Measurements from ENCODE around the gene LPP.

LPP gene

DNA sequence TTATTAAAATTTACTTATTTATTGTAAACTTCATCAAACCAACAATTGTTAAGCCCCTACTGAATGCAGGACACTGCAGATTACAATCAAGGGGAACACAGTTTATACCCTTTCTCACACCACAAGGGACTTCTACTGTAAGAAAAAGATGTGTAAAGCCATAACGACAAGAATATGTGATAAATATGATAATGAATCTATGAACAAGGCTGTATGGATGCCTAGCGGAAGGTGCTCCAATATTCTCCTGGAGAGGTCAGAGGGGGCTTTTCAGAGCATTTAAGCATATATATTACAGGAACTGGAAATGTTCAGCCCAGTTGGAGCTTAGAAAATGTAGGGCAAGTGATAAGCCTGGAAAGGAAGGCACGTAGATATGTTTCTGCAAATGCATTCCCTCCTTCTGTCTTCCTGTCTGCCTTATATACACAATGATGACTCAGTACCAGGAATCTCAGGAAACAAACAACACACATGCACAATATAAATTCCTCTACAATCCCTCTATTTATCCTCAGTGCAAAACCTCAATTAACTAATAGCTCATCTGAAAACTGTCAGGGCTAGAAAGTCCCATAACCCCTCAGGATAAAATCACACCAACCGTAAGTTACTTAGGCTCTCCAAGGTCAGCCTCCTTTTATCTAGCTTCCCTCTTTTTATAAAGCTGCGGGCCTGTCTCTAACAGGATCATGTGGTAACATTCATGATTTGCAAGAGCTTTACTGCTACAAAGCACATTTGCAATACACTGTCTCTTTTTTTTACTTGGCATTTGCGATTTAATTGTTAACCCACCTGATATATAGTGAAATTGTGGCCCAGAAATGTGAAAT is 393.1 kb downstream of the LPP start:
- H3K27me3 ChIP-seq (ENCODE audit: control insufficient read depth, insufficient read depth, low read length): no peaks in the 10 kb centered on the region
- no peak overlapping the region for H3K27ac ChIP-seq (ENCODE audit: low read length)
- no peaks in the 10 kb centered on the region for H3K9me3 ChIP-seq (ENCODE audit: control insufficient read depth, low read depth, low read length)
- no peaks in the 10 kb centered on the region for H3K4me1 ChIP-seq (ENCODE audit: control insufficient read depth, low read depth, low read length)
- H3K36me3 ChIP-seq (ENCODE audit: control insufficient read depth, low read depth, low read length): no peaks in the 10 kb centered on the region
- no peak overlapping the region for H3K4me3 ChIP-seq (ENCODE audit: low read length)
- H3K9ac ChIP-seq (ENCODE audit: low read length): no peak overlapping the region

DNA sequence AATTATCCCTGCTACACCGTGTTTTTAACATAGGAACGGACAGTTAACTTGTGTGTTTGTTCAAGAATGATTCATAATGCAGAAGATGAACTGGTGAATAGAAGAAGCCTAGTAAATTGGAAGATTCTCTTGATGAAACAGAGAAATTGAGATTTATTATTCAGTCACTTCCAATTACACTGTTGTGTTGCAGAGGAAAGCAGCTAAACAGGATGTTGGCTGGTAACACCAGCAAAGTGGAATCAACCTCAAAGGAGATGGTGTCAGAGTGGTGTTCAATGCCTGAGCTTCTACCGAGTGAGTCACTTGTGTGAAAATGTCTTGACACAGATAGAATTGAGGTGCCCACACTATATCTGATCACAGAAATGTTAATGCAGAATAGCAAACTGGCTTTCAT is 399.6 kb downstream of the LPP start:
- no peaks in the 10 kb centered on the region for H3K4me1 ChIP-seq (ENCODE audit: control insufficient read depth, low read depth, low read length)
- no peak overlapping the region for H3K9ac ChIP-seq (ENCODE audit: low read length)
- no peaks in the 10 kb centered on the region for H3K9me3 ChIP-seq (ENCODE audit: control insufficient read depth, low read depth, low read length)
- H3K36me3 ChIP-seq (ENCODE audit: control insufficient read depth, low read depth, low read length): no peaks in the 10 kb centered on the region
- no peak overlapping the region for H3K27ac ChIP-seq (ENCODE audit: low read length)
- no peak overlapping the region for H3K4me3 ChIP-seq (ENCODE audit: low read length)
- no peaks in the 10 kb centered on the region for H3K27me3 ChIP-seq (ENCODE audit: control insufficient read depth, insufficient read depth, low read length)

DNA sequence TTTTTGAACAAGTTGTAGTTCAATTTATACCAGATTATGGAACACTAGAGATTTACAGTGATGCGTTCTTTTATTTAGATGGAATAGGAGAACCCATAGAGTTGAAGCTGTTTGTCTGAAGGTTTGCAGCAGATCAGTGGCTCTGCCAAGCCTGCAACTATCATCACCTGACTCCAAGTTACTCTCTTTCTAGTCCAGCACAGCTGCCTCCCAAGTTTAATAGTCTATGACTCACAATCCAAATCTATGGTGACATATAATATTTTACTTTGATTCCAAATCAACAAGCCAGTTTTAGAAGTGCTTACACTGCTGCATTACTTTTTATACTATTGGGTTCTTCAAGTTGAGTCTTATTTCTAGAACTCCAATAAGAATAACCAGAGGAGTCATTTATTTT is 400.4 kb downstream of the LPP start:
- Histone ChIP-seq H3K36me3 (ENCODE audit: control insufficient read depth, low read depth, low read length) (no peaks in the 10 kb centered on the region), H3K4me1 (ENCODE audit: control insufficient read depth, low read depth, low read length) (no peaks in the 10 kb centered on the region), H3K27ac (ENCODE audit: low read length) (no peak overlapping the region), H3K9me3 (ENCODE audit: control insufficient read depth, low read depth, low read length) (no peaks in the 10 kb centered on the region), H3K9ac (ENCODE audit: low read length) (no peak overlapping the region), H3K27me3 (ENCODE audit: control insufficient read depth, insufficient read depth, low read length) (no peaks in the 10 kb centered on the region), H3K4me3 (ENCODE audit: low read length) (no peak overlapping the region)

DNA sequence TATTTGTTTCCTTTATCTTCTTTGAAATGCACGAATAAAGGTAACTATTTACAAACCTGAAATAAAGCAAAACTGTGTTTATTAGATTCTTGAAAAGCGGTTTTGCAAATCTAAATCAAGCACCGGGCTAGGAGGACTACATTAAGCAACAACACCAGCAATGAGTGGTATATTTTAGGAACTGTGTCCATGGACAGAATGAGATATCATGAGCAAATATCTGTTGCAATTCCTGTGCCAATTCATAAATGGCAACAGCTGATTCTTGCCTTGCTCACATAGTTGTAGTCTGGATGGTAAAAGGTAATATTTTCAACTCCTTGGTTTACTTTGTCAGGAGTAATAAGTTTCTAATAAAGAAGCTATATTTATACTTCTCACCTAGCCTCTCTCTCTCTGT is 403.3 kb downstream of the LPP start:
- no peak overlapping the region for H3K4me3 ChIP-seq (ENCODE audit: low read length)
- no peaks in the 10 kb centered on the region for H3K4me1 ChIP-seq (ENCODE audit: control insufficient read depth, low read depth, low read length)
- H3K9ac ChIP-seq (ENCODE audit: low read length): no peak overlapping the region
- no peaks in the 10 kb centered on the region for H3K27me3 ChIP-seq (ENCODE audit: control insufficient read depth, insufficient read depth, low read length)
- H3K27ac ChIP-seq (ENCODE audit: low read length): no peak overlapping the region
- no peaks in the 10 kb centered on the region for H3K36me3 ChIP-seq (ENCODE audit: control insufficient read depth, low read depth, low read length)
- no peaks in the 10 kb centered on the region for H3K9me3 ChIP-seq (ENCODE audit: control insufficient read depth, low read depth, low read length)

DNA sequence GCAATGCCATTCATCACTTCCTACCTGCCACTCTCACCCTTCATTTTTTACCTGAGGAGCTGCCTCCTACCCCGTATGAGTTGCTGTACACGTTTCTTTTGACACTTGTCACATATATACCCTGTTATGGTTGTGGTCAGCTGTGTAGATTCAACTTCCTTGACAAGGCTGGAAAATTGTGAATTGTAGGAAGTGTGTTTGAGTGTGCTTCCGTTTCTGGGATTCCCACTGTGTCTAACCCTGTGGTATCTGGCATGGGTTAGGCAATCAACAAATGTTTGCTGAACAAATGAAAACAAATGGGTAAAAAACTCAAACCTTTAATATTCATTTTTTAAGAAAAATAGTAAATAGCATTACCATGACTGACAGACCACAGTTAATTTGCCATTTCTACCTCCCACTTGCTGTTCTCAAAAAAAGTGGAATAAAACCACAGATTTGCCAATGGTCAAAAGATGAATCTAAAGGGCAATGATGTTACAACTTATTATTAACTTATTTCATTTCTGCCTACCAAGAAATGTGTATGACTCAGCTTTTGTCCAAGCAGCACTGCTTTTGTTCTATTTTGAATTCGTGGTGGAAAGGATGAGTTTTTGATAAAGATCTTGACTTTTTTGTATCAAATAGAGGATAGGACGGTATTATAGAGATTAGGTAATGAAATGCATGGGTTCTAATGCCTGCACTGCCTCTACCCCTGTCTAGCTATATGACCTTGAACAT is 404.6 kb downstream of the LPP start:
- Histone ChIP-seq H3K9ac (ENCODE audit: low read length) (no peak overlapping the region), H3K27ac (ENCODE audit: low read length) (no peak overlapping the region), H3K27me3 (ENCODE audit: control insufficient read depth, insufficient read depth, low read length) (no peaks in the 10 kb centered on the region), H3K4me1 (ENCODE audit: control insufficient read depth, low read depth, low read length) (no peaks in the 10 kb centered on the region), H3K36me3 (ENCODE audit: control insufficient read depth, low read depth, low read length) (no peaks in the 10 kb centered on the region), H3K9me3 (ENCODE audit: control insufficient read depth, low read depth, low read length) (no peaks in the 10 kb centered on the region), H3K4me3 (ENCODE audit: low read length) (no peak overlapping the region)

DNA sequence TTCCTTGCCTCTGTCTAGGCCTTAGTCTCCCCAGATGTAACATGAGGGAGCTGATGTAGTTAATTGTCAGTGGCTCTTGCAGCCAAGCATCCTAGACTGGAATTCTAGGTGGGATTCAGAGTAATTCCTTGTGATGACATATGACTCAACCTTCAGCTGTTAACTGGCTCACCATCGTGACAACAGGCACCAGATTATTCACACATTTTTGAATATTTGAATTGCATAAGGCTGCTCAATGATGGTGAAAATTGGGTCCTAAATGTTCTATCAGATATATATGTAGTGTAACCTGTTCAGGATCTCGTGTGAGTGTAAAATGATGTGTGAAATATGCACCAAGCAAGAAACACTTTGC is 405.1 kb downstream of the LPP start:
- H3K9me3 ChIP-seq (ENCODE audit: control insufficient read depth, low read depth, low read length): no peaks in the 10 kb centered on the region
- no peaks in the 10 kb centered on the region for H3K36me3 ChIP-seq (ENCODE audit: control insufficient read depth, low read depth, low read length)
- no peak overlapping the region for H3K27ac ChIP-seq (ENCODE audit: low read length)
- H3K27me3 ChIP-seq (ENCODE audit: control insufficient read depth, insufficient read depth, low read length): no peaks in the 10 kb centered on the region
- H3K4me1 ChIP-seq (ENCODE audit: control insufficient read depth, low read depth, low read length): no peaks in the 10 kb centered on the region
- H3K4me3 ChIP-seq (ENCODE audit: low read length): no peak overlapping the region
- H3K9ac ChIP-seq (ENCODE audit: low read length): no peak overlapping the region

DNA sequence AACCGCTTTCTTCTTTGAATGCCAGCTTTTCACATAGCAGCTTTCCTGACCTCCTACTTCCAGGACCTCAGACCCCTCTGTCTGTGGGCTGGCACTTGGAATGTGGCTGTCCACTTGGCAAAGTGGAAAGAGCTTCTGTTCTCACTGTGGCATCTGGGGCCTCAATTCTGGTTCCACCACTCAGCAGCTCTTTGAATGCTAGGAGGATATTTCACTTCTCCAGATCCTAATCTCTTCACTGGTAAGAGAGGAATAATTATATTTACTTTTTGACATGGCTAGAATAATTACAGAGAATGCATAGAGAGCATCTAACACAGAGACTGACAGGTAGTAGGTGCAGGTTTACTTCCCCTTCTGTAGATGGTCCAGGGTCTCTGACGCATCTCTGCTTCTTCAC is 405.9 kb downstream of the LPP start:
- no peak overlapping the region for H3K27ac ChIP-seq (ENCODE audit: low read length)
- no peak overlapping the region for H3K9ac ChIP-seq (ENCODE audit: low read length)
- H3K4me3 ChIP-seq (ENCODE audit: low read length): no peak overlapping the region
- no peaks in the 10 kb centered on the region for H3K36me3 ChIP-seq (ENCODE audit: control insufficient read depth, low read depth, low read length)
- no peaks in the 10 kb centered on the region for H3K27me3 ChIP-seq (ENCODE audit: control insufficient read depth, insufficient read depth, low read length)
- no peaks in the 10 kb centered on the region for H3K4me1 ChIP-seq (ENCODE audit: control insufficient read depth, low read depth, low read length)
- no peaks in the 10 kb centered on the region for H3K9me3 ChIP-seq (ENCODE audit: control insufficient read depth, low read depth, low read length)

DNA sequence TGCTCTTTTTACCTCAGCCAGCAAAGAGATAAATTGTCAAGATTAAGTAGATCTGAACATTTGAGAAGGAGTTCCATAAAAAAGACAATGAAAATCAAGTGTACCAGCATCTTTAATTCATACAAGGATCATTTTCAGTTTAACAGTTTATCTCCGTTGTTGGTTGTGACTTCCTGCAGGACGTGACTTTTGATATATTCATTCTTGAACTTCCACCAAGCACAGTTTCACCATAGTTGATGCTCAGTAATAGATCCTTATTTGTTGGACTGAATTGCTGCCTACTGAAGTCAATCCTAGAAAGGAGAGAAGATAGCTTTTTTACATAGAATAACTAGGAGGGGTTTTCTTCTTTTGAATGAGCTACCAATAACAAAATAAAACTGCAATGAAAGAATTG is 408.2 kb downstream of the LPP start:
- Histone ChIP-seq H3K9me3 (ENCODE audit: control insufficient read depth, low read depth, low read length) (no peaks in the 10 kb centered on the region), H3K36me3 (ENCODE audit: control insufficient read depth, low read depth, low read length) (no peaks in the 10 kb centered on the region), H3K4me1 (ENCODE audit: control insufficient read depth, low read depth, low read length) (no peaks in the 10 kb centered on the region), H3K27me3 (ENCODE audit: control insufficient read depth, insufficient read depth, low read length) (no peaks in the 10 kb centered on the region), H3K27ac (ENCODE audit: low read length) (no peak overlapping the region), H3K9ac (ENCODE audit: low read length) (no peak overlapping the region), H3K4me3 (ENCODE audit: low read length) (no peak overlapping the region)

DNA sequence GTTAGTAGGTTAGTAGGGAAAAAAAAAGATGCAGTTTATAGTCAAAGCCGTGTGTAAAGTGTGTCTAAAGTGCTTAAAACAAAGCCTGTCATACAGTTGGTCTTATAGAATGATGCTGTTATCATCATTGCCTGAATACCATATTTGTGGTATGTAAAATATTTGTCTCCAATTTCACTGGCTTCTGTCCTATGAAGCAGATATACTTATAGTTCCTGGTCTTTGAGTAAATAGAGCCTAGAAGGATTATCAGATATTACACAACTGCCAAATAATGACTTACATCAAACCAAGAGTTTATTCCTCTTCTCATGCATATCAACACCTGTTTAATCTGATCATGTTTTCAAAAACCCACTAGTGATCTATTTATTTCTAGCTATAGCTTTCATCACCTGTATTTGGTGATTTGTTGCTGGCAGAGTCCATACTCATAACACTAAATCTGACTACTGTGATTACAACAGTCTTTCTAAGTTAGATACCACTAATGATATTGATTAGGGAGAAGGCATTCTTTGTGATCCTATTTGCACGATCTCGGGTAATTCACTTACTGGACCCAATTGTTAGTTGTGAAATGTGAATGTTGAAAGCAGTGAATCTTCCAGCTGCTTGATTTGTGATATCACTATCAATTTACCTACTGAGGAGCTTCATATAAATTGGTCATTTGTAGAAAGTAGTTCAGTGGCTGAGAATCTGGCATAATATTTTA is 413.7 kb downstream of the LPP start:
- H3K27ac ChIP-seq (ENCODE audit: low read length): no peak overlapping the region
- no peak overlapping the region for H3K4me3 ChIP-seq (ENCODE audit: low read length)
- no peaks in the 10 kb centered on the region for H3K36me3 ChIP-seq (ENCODE audit: control insufficient read depth, low read depth, low read length)
- no peaks in the 10 kb centered on the region for H3K4me1 ChIP-seq (ENCODE audit: control insufficient read depth, low read depth, low read length)
- H3K27me3 ChIP-seq (ENCODE audit: control insufficient read depth, insufficient read depth, low read length): no peaks in the 10 kb centered on the region
- H3K9me3 ChIP-seq (ENCODE audit: control insufficient read depth, low read depth, low read length): no peaks in the 10 kb centered on the region
- no peak overlapping the region for H3K9ac ChIP-seq (ENCODE audit: low read length)

DNA sequence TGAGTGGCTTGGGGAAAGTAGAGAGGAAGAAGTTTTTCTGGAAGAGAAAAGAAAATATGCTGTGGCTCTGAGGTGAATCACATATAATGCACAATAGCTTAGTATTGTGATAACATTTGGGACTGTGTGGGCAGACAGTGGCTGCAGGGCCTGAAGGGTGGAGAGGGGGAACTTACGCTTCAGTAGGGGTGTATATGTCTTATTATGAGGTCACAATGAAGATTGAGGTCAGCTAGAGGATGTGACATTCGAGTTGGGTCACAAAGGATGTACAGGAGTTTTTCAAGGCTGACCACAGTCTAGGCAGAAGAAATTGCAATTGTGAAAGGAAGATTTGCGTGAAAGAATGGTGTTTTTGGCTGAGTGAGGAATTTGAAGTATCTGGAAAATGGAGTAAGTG is 414.8 kb downstream of the LPP start:
- Histone ChIP-seq H3K4me3 (ENCODE audit: low read length) (no peak overlapping the region), H3K4me1 (ENCODE audit: control insufficient read depth, low read depth, low read length) (no peaks in the 10 kb centered on the region), H3K9me3 (ENCODE audit: control insufficient read depth, low read depth, low read length) (no peaks in the 10 kb centered on the region), H3K36me3 (ENCODE audit: control insufficient read depth, low read depth, low read length) (no peaks in the 10 kb centered on the region), H3K27ac (ENCODE audit: low read length) (no peak overlapping the region), H3K9ac (ENCODE audit: low read length) (no peak overlapping the region), H3K27me3 (ENCODE audit: control insufficient read depth, insufficient read depth, low read length) (no peaks in the 10 kb centered on the region)

DNA sequence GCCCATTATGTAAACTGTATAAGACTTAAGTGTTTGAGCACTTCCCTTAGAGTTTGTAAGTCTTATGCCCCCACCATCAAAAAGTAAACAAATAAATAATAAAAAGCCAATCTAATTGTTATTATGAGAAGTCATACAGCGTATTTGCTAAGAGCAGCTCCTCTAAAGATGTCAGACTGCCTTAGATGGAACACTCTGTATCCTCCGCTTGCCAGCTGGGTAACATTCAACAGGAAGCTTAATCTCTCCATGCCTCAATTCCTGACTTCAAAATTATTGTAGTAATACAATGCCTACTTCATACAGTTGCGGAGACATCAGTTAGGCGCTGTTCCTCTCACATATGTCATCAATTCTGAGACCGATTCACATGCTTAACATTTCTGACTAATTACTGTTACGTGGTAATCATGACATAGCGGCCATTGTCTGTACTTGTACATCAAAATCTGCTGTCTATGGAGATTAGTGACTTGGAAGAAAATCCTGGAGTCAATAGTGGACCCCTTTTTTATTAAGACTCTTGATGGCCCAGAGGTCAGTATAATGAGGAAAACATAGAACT is 417.7 kb downstream of the LPP start:
- Histone ChIP-seq H3K27ac (ENCODE audit: low read length) (no peak overlapping the region), H3K9ac (ENCODE audit: low read length) (no peak overlapping the region), H3K4me3 (ENCODE audit: low read length) (no peak overlapping the region), H3K9me3 (ENCODE audit: control insufficient read depth, low read depth, low read length) (no peaks in the 10 kb centered on the region), H3K4me1 (ENCODE audit: control insufficient read depth, low read depth, low read length) (no peaks in the 10 kb centered on the region), H3K36me3 (ENCODE audit: control insufficient read depth, low read depth, low read length) (no peaks in the 10 kb centered on the region), H3K27me3 (ENCODE audit: control insufficient read depth, insufficient read depth, low read length) (no peaks in the 10 kb centered on the region)

All from iPS-18a (cell line).